ENCODE results near the gene CPNE9. TPM values are rescaled to one million over a fixed set of nuclear protein-coding genes. Genes with fewer than 3 reads are reported as not detected.

The CPNE9 gene
- total RNA-seq, 1 experiment from 2014 or later = not detected

- POLR2A ChIA-PET = interaction anchor here (0.7 kb wide), 1 partner anchor 19 kb away, joined by 6 read pairs; no protein-coding TSS in a partner anchor
- Histone ChIP-seq H3K9me3 (no peaks in the 10 kb centered on the region), H3K4me3 (ENCODE audit: low read depth, low read length) (no peak overlapping the region), H3K4me1 (no peaks in the 10 kb centered on the region), H3K36me3 (ENCODE audit: control insufficient read depth, insufficient read depth, low read length) (no peaks in the 10 kb centered on the region), H3K27me3 (replicated peaks; ENCODE audit: control insufficient read depth, insufficient read depth, low read length) (no peaks in the 10 kb centered on the region)
- H3K9me3 Mint-ChIP-seq (ENCODE audit: unreplicated experiment) = no peaks in the 10 kb centered on the region
- no peaks in the 10 kb centered on the region for H3K36me3 Mint-ChIP-seq (ENCODE audit: insufficient read depth, unreplicated experiment)
- H3K27ac Mint-ChIP-seq (ENCODE audit: unreplicated experiment) = no peak overlapping the region
- no peak overlapping the region for H3K4me3 Mint-ChIP-seq (ENCODE audit: unreplicated experiment)
- TF ChIP-seq CTCF (IDR thresholded peaks at IDR 0.05; ENCODE audit: insufficient read depth in 1 of 2, low read depth in 1 of 2, low read length in 1 of 2, severe bottlenecking in 1 of 2, unreplicated experiment in 1 of 2) = peak in 1 of 2 experiments; percentile 1
- CTCF ChIA-PET = interaction anchor here (0.9 kb wide), 1 partner anchor 10 kb away, joined by 4 read pairs; no protein-coding TSS in a partner anchor
- no peaks in the 10 kb centered on the region for H3K4me1 Mint-ChIP-seq (ENCODE audit: low read depth, unreplicated experiment)
- peaks cover 11% of the 10 kb centered on the region for H3K27me3 Mint-ChIP-seq (ENCODE audit: insufficient read depth, unreplicated experiment)
- intact Hi-C loops (cut with micrococcal nuclease; ENCODE audit: unreplicated experiment) = no loop called here
- BruUV-seq (replicated peaks) = no TSS peak
- no peak for DNase-seq
Measured at GRCh38 chr3:9721015-9721699, 17.5 kb downstream of the CPNE9 start.

- ChIA-PET CTCF (interaction anchor here (0.9 kb wide), 1 partner anchor 9 kb away, joined by 4 read pairs; no protein-coding TSS in a partner anchor), POLR2A (no interaction called here)
- no peaks in the 10 kb centered on the region for H3K36me3 ChIP-seq (ENCODE audit: control insufficient read depth, insufficient read depth, low read length)
- H3K27me3 ChIP-seq (replicated peaks; ENCODE audit: control insufficient read depth, insufficient read depth, low read length) = no peaks in the 10 kb centered on the region
- intact Hi-C loops (cut with micrococcal nuclease; ENCODE audit: unreplicated experiment) = no loop called here
- no peaks in the 10 kb centered on the region for H3K9me3 Mint-ChIP-seq (ENCODE audit: unreplicated experiment)
- no peak for DNase-seq
- peaks cover 11% of the 10 kb centered on the region for H3K27me3 Mint-ChIP-seq (ENCODE audit: insufficient read depth, unreplicated experiment)
- no peak for TF ChIP-seq CTCF (IDR thresholded peaks at IDR 0.05; ENCODE audit: insufficient read depth in 1 of 2, low read depth in 1 of 2, low read length in 1 of 2, severe bottlenecking in 1 of 2, unreplicated experiment in 1 of 2)
- no peak overlapping the region for H3K4me3 ChIP-seq (ENCODE audit: low read depth, low read length)
- no TSS peak for BruUV-seq (replicated peaks)
- no peaks in the 10 kb centered on the region for H3K9me3 ChIP-seq
- no peaks in the 10 kb centered on the region for H3K4me1 Mint-ChIP-seq (ENCODE audit: low read depth, unreplicated experiment)
- H3K36me3 Mint-ChIP-seq (ENCODE audit: insufficient read depth, unreplicated experiment) = no peaks in the 10 kb centered on the region
- H3K4me1 ChIP-seq = no peaks in the 10 kb centered on the region
- H3K27ac Mint-ChIP-seq (ENCODE audit: unreplicated experiment) = no peak overlapping the region
- H3K4me3 Mint-ChIP-seq (ENCODE audit: unreplicated experiment) = no peak overlapping the region
Measured at GRCh38 chr3:9721700-9722060, 18.0 kb downstream of the CPNE9 start.

GRCh38 chr3:9725775-9726515 is 22.3 kb downstream of the CPNE9 start:
- Histone ChIP-seq H3K4me3 (ENCODE audit: low read depth, low read length) (no peak overlapping the region), H3K9me3 (no peaks in the 10 kb centered on the region), H3K36me3 (ENCODE audit: control insufficient read depth, insufficient read depth, low read length) (no peaks in the 10 kb centered on the region), H3K27me3 (replicated peaks; ENCODE audit: control insufficient read depth, insufficient read depth, low read length) (no peaks in the 10 kb centered on the region), H3K4me1 (no peaks in the 10 kb centered on the region)
- Mint-ChIP-seq H3K4me1 (ENCODE audit: low read depth, unreplicated experiment) (peaks cover 13% of the 10 kb centered on the region), H3K27me3 (ENCODE audit: insufficient read depth, unreplicated experiment) (peaks cover 6% of the 10 kb centered on the region), H3K4me3 (ENCODE audit: unreplicated experiment) (no peak overlapping the region), H3K9me3 (ENCODE audit: unreplicated experiment) (no peaks in the 10 kb centered on the region), H3K27ac (ENCODE audit: unreplicated experiment) (no peak overlapping the region), H3K36me3 (ENCODE audit: insufficient read depth, unreplicated experiment) (peaks cover 4% of the 10 kb centered on the region)
- CTCF ChIA-PET = interaction anchor here (1.3 kb wide), 1 partner anchor 24 kb away, joined by 5 read pairs; the partner anchor contains the start of gene OGG1
- BruUV-seq (replicated peaks) = no TSS peak
- intact Hi-C loops (cut with micrococcal nuclease; ENCODE audit: unreplicated experiment) = loop anchor here (2.0 kb wide), 1 partner anchor 223 kb away; no protein-coding TSS in a partner anchor
- no peak for DNase-seq
- TF ChIP-seq CTCF (IDR thresholded peaks at IDR 0.05; ENCODE audit: insufficient read depth in 1 of 2, low read depth in 1 of 2, low read length in 1 of 2, severe bottlenecking in 1 of 2, unreplicated experiment in 1 of 2) = no peak
- POLR2A ChIA-PET = no interaction called here
